GM21423 (cell line): Measurements from ENCODE around the gene MLLT6.

Experiments used
- ATAC-seq: cut with Tn5 transposase; IDR thresholded peaks from one replicate; pipeline ENCODE4 v1.9.1; 2021; ENCODE audit warnings: mild to moderate bottlenecking, moderate library complexity; ENCODE audit not compliant: unreplicated experiment

MLLT6 gene

GRCh38 chr17:38704606-38705522 is at the start of gene MLLT6:
Gene MLLT6 (plus strand): TSS chr17:38705273. CDS start chr17:38705633, 360 bp downstream.
- no peak for ATAC-seq

- no peak for ATAC-seq
Measured at GRCh38 chr17:38656959-38657823, 47.9 kb upstream of the MLLT6 start.

GRCh38 chr17:38657824-38658740 is 47.0 kb upstream of the MLLT6 start:
- ATAC-seq: no peak

- no peak for ATAC-seq
Measured at GRCh38 chr17:38658741-38659345, 46.2 kb upstream of the MLLT6 start.

- ATAC-seq: no peak
Measured at GRCh38 chr17:38659415-38659814, 45.7 kb upstream of the MLLT6 start.

GRCh38 chr17:38660097-38661025 is 44.7 kb upstream of the MLLT6 start:
- ATAC-seq: no peak

GRCh38 chr17:38663125-38663751 is 41.8 kb upstream of the MLLT6 start:
- ATAC-seq: no peak

GRCh38 chr17:38663964-38664644 is 41.0 kb upstream of the MLLT6 start:
- ATAC-seq: no peak

- ATAC-seq: no peak
Measured at GRCh38 chr17:38667099-38667786, 37.8 kb upstream of the MLLT6 start.

- ATAC-seq: no peak
Measured at GRCh38 chr17:38667787-38668122, 37.3 kb upstream of the MLLT6 start.

- ATAC-seq: no peak
Measured at GRCh38 chr17:38669520-38669919, 35.6 kb upstream of the MLLT6 start.

- ATAC-seq: no peak
Measured at GRCh38 chr17:38671939-38672720, 32.9 kb upstream of the MLLT6 start.

- no peak for ATAC-seq
Measured at GRCh38 chr17:38672788-38673706, 32.0 kb upstream of the MLLT6 start.

GRCh38 chr17:38673707-38674013 is 31.4 kb upstream of the MLLT6 start:
- no peak for ATAC-seq

GRCh38 chr17:38674014-38674748 is 30.9 kb upstream of the MLLT6 start:
- no peak for ATAC-seq
